ENCODE measurements around the gene CACUL1.

DNA sequence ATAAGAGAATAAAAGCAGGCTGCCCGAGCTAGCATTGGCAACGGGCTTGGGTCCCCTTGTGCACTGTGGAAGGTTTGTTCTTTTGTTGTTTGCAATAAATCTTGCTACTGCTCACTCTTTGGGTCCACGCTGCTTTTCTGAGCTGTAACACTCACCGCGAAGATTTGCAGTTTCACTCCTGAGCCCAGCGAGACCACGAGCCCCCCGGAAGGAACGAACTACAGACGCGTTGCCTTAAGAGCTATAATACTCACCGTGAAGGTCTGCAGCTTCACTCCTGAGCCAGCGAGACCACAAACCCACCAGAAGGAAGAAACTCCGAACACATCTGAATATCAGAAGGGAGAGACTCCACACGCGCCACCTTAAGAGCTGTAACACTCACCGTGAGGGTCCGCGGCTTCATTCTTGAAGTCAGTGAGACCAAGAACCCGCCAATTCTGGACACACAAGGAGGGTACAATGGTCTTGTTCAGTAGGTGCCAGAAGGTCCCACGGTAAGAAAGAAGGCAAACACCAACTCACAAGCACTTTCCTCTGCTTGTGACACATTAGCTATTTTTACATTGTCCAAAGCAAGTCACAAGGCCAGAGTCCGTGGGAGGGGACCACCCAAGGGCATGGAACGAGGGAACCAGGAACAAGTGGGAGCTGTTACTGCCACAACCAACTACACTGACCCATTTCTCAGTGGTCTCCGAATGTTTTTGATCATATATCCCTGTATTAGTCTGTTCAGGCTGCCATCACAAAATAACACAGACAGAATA is 29.2 kb upstream of the CACUL1 start:
- TF ChIP-seq, protein P1, sequence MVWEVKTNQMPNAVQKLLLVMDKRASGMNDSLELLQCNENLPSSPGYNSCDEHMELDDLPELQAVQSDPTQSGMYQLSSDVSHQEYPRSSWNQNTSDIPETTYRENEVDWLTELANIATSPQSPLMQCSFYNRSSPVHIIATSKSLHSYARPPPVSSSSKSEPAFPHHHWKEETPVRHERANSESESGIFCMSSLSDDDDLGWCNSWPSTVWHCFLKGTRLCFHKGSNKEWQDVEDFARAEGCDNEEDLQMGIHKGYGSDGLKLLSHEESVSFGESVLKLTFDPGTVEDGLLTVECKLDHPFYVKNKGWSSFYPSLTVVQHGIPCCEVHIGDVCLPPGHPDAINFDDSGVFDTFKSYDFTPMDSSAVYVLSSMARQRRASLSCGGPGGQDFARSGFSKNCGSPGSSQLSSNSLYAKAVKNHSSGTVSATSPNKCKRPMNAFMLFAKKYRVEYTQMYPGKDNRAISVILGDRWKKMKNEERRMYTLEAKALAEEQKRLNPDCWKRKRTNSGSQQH (CRISPR knock-in tag; IDR thresholded peaks at IDR 0.05), result no peak
- TF ChIP-seq MIER1 (IDR thresholded peaks at IDR 0.05; ENCODE audit: low read depth), result no peak
- no peak for TF ChIP-seq POLR2A (conservative IDR thresholded peaks at IDR 0.05)
- TF ChIP-seq, protein P2, sequence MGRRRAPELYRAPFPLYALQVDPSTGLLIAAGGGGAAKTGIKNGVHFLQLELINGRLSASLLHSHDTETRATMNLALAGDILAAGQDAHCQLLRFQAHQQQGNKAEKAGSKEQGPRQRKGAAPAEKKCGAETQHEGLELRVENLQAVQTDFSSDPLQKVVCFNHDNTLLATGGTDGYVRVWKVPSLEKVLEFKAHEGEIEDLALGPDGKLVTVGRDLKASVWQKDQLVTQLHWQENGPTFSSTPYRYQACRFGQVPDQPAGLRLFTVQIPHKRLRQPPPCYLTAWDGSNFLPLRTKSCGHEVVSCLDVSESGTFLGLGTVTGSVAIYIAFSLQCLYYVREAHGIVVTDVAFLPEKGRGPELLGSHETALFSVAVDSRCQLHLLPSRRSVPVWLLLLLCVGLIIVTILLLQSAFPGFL (CRISPR knock-in tag; IDR thresholded peaks at IDR 0.05), result no peak
- no peak for TF ChIP-seq CREM (IDR thresholded peaks at IDR 0.05; ENCODE audit: low read depth)
- no peak for TF ChIP-seq CTCF (IDR thresholded peaks at IDR 0.05 in 2 of 3, conservative IDR thresholded peaks at IDR 0.05 in 1 of 3; ENCODE audit: insufficient read depth in 2 of 3, low read depth in 1 of 3, low read length in 3 of 3)
- TF ChIP-seq, protein P3, sequence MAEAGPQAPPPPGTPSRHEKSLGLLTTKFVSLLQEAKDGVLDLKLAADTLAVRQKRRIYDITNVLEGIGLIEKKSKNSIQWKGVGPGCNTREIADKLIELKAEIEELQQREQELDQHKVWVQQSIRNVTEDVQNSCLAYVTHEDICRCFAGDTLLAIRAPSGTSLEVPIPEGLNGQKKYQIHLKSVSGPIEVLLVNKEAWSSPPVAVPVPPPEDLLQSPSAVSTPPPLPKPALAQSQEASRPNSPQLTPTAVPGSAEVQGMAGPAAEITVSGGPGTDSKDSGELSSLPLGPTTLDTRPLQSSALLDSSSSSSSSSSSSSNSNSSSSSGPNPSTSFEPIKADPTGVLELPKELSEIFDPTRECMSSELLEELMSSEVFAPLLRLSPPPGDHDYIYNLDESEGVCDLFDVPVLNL (CRISPR knock-in tag; IDR thresholded peaks at IDR 0.05; ENCODE audit: low read depth), result no peak
- TF ChIP-seq KLF1 (tag; IDR thresholded peaks at IDR 0.05), result no peak
- no peak for TF ChIP-seq ZNF143 (CRISPR knock-in tag; IDR thresholded peaks at IDR 0.05)
- TF ChIP-seq EZH2 (IDR thresholded peaks at IDR 0.05; ENCODE audit: borderline replicate concordance, low read depth, low read length), result no peak
- TF ChIP-seq, protein P4, sequence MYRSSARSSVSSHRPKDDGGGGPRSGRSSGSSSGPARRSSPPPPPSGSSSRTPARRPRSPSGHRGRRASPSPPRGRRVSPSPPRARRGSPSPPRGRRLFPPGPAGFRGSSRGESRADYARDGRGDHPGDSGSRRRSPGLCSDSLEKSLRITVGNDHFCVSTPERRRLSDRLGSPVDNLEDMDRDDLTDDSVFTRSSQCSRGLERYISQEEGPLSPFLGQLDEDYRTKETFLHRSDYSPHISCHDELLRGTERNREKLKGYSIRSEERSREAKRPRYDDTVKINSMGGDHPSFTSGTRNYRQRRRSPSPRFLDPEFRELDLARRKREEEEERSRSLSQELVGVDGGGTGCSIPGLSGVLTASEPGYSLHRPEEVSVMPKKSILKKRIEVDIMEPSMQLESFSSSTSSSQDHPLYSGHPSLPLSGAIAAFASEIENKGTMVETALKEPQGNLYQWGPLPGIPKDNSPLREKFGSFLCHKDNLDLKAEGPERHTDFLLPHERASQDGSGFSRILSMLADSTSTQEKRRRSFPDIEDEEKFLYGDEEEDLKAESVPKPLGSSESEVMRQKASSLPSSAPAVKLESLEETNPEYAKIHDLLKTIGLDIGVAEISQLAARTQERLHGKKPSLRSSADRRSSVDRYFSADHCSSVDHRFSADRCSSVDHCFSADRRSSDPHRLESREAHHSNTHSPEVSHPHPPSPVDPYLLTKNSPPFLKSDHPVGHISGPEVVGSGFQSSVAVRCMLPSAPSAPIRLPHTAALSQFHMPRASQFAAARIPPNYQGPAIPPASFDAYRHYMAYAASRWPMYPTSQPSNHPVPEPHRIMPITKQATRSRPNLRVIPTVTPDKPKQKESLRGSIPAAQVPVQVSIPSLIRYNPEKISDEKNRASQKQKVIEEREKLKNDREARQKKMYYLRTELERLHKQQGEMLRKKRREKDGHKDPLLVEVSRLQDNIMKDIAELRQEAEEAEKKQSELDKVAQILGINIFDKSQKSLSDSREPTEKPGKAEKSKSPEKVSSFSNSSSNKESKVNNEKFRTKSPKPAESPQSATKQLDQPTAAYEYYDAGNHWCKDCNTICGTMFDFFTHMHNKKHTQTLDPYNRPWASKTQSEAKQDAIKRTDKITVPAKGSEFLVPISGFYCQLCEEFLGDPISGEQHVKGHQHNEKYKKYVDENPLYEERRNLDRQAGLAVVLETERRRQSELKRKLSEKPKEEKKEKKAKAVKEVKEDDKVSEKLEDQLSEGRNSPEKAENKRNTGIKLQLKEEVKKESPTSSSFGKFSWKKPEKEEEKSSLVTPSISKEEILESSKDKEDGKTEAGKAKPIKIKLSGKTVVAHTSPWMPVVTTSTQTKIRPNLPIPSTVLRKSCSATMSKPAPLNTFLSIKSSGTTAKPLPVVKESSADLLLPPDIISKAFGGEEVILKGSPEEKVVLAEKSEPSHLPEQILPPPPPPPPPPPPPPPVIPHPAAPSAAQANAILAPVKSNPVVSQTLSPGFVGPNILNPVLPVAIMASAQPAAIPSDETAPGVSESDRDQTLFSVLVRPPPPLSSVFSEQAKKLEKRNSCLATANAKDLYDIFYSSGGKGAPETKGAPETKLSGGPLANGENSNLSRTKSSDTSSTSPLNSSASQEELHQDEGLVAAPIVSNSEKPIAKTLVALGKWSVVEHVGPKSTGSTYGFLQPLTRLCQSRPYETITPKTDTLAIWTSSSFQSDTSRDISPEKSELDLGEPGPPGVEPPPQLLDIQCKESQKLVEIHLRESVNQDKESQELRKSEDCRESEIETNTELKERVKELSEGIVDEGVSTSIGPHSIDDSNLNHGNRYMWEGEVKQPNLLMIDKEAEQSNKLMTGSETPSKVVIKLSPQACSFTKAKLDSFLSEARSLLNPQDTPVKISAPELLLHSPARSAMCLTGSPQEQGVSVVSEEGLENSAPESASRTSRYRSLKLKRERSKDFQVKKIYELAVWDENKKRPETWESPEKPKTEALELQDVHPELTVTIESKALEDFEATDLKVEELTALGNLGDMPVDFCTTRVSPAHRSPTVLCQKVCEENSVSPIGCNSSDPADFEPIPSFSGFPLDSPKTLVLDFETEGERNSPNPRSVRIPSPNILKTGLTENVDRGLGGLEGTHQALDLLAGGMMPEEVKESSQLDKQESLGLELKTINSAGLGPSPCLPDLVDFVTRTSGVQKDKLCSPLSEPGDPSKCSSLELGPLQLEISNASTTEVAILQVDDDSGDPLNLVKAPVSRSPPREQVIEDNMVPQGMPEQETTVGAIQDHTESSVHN (IDR thresholded peaks at IDR 0.05; ENCODE audit: borderline replicate concordance in 1 of 2, low read depth in 1 of 2), result no peak

Data from K562 (cell line).